HG03460 (cell line): Measurements from ENCODE around the gene BCS1L.
"Not testable (repeated sequence)": the region's sequence is repeated elsewhere in the genome, so short reads cannot be mapped to it uniquely, and the experiment has no call there.

ENCODE experiments used
- ATAC-seq: cut with Tn5 transposase; IDR thresholded peaks from one replicate; pipeline ENCODE4 v1.9.1; 2021; ENCODE audit not compliant: unreplicated experiment

BCS1L gene

GRCh38 chr2:218659988-218660358 lies 490 bp downstream of the BCS1L start:
- no peak for ATAC-seq

- ATAC-seq, result no peak
These were observed 2.9 kb downstream of the BCS1L start for GRCh38 chr2:218662377-218662776.

DNA sequence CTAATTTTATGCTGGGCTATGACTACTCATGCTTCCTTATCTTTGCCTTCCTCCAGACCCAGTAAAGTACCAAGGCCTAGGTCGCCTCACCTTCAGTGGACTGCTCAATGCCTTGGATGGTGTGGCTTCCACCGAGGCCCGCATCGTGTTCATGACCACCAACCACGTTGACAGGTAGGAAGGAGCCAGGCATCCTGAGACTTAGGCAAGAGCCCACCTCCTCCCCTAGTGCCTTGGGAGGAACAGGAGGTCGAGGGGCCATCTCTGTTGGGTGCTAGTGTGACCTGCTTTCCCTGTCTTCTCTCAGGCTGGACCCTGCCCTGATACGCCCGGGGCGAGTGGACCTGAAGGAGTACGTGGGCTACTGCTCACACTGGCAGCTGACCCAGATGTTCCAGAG lies 3.3 kb downstream of the BCS1L start:
- no peak for ATAC-seq

GRCh38 chr2:218663901-218664300 lies 4.4 kb downstream of the BCS1L start:
- no peak for ATAC-seq

DNA sequence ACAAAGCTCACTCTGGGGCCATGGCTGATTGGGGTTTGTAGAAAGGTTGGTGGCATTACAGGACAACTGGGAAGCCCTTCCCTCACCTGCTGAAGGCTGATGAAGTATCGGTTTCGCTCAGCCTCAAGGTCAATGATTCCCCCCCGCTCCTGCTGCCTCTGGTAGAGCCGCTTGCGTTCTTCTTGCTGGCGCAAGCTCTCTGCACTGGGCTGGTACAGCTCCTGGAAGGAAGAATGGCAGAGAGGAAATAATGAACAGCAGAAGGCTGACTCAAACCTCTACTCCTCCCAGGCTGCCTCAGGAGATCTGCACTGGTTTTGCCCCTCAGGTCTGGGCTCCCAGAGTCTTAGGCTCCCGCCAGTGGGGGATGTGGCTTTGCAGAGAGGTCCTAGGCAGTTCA lies 5.2 kb downstream of the BCS1L start:
- no peak for ATAC-seq

DNA sequence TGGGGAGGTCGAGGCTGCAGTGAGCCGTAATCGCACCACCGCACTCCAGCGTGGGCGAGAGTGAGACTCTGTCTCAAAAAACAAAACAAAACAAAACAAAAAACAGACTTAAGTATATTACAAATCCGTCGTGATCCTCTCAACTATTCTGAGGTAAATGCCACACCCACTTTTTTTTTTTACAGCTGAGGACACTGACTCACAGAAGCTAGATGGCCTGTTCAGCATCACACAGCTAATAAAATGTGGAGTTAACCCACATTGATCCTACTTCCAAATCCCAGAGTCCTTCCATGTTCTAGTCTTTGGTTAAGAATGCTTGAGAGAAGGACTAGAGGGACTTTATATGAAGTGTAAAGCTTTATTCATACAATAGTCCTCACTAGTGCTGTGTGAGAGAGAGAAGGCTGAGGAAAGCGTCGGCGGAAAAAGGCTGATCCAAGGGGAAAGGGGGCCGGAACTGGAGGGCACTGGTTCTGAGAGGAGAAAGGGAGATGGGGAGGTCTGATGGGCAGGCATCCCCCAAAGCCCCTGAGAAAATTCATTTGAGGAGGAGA lies 11.7 kb downstream of the BCS1L start:
- peak; percentile 5 for ATAC-seq

DNA sequence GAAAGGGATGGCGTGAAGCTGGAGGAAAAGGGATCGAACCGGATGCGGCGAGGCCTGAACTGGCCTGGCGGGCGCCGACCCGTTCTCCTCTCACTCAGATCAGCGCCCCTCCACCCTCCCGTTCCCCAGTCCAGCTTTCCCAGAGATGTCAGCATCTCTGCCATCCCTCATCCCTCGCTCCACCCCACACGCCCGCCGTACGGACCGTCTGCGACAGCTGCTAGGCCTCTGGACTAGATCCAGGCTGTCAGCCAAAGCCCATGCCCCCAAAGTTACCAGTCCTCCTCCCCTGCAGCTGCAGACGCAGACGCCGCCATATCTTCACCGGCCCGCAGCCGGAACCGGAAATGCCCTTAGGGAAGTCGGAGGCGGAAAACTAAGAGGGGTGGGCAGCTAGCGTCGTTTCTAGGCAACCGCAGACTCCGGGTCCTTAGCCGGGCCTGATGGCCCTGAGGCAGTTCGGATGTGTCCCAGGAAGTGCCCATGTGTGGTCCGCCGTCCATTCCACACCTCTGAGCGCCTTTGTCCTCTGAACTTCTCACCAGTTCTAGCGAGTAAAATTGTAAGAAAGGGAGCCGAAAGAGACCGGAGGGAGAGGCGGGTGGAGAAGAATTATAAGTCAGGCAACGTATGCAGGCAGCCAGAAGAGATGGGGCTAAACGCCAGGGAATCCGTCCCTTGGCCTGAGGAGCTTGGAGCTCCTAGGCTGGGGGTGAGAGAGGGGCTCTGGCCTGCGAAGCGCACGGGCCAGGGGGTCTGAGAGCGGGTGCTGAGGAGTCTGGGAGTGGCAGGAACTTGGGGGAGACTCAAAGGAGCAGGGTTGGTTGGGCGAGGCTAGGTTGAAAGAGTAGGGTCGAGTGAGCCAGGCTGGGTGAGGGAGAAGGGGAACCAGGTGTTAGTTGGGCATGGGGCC lies 12.4 kb downstream of the BCS1L start, which contains the start of the genes RNF25 and STK36:
TSS of gene RNF25 (minus strand) at position 349 of the 913 bp plus-strand sequence. CDS start at position 317, 32 bp downstream.
TSS of gene STK36 (plus strand) at position 433 of the 913 bp plus-strand sequence. CDS start 744 bp downstream, outside the sequence.
- ATAC-seq, result peak; percentile 94

DNA sequence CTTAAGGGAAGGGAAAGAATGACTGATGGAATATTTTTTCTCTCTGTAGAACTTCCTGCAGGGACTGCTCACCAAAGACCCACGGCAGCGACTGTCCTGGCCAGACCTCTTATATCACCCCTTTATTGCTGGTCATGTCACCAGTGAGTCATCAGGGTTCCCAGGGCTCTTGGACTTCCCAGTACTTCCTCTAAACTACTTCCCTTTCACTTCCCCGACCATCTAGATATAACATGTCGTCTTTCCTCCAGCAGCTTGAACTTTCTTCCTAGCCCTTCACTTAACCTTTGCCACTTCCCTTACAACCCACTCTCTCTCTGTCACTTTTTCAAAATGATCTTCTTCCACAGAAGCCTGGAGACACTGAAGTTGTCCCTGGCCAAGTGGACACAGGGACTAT lies 19.6 kb downstream of the BCS1L start:
- no peak for ATAC-seq

- ATAC-seq, result no peak
These were observed 20.6 kb downstream of the BCS1L start for GRCh38 chr2:218680061-218680460.

- ATAC-seq, result not testable (repeated sequence)
These were observed 28.0 kb downstream of the BCS1L start for GRCh38 chr2:218687400-218688060.

GRCh38 chr2:218691234-218691633 lies 31.8 kb downstream of the BCS1L start:
- no peak for ATAC-seq

DNA sequence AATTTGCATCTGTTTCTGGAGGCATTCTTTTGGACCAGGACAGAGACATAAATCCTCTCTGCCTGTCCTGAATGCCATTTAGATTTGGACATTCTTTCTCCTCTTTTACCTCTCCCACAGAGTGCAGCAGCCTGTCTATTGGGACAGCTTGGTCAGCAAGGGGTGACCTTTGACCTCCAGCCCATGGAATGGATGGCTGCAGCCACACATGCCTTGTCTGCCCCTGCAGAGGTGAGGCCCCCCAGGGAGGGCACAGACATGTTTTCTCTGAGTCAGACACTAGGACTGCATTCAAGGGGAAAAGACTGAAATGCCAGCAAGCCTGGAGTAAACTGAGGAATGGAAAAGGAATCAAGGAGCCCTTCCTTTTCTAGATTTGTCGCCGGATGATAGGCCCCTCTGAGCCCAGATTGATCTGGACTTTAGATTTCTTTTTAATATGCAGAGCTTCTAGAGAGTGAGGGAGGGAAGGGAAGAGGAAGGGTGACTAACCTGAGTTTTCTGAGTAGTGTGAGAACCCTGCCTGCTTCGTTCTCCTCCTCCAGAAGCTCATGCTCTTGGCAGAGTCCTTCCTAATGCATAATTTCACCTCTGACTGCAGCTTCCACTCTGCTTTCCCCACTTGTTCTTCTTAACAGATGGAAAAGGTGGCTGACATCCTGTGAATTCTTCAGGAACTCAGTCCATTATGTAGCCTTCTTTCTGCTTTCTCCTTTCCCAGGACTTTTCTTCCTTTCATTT lies 35.1 kb downstream of the BCS1L start:
- ATAC-seq, result no peak

GRCh38 chr2:218698885-218699284 lies 39.4 kb downstream of the BCS1L start:
- ATAC-seq, result no peak

DNA sequence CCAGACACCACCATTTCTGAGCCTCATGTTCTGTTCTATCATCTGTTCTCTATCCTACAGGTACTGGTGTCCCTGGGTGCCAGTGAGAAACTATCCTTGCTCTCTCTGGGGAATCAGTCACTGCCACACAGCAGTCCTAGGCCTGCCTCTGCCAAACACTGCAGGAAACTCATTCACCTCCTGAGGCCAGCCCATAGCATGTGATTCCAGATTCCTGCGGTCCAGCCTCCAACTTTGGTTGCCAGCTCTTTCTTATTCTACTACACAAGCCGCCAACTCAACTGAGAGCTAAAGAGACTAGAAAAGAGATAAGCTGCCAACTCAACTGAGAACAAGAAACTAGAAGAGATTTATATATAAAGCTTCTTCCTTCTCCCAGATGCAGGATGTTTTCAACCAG lies 42.3 kb downstream of the BCS1L start:
- ATAC-seq, result no peak

DNA sequence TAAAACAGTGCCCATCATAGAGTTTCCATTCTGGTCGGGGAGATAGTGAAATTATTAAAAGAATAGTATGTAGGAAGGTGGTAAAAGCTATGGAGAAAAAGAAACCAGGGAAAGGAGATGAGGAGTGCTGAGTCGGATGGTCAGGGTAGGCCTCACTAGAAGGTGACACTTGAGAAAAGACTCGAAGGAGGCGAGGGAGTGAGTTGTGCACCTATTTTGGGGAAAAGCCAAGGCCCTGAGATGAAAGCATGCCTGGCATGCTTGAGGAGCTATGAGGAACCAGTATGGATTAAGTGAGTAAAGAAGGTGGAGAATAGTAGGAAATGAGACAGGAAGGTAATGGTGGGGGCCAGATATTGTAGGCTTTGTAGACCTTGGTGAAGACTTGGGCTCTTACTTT lies 43.9 kb downstream of the BCS1L start:
- no peak for ATAC-seq

DNA sequence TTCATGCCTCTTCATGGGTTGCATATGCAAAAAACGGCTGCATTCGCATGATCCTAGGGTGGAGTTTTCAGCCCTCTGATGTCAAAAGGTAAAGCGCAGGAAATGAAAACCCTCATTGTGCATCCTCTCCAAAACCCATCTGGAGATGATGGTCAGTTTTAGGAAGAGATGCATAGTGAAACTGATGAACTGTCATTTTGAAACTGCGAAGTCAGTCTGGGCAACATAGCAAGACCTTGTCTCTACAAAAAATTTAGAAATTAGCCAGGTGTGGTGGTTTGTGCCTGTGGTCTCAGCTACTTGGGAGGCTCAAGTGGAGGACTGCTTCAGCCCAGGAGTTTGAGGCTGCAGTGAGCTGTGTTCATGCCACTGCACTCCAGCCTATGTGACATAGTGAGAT lies 48.6 kb downstream of the BCS1L start:
- no peak for ATAC-seq

GRCh38 chr2:218709908-218710307 lies 50.4 kb downstream of the BCS1L start:
- no peak for ATAC-seq

DNA sequence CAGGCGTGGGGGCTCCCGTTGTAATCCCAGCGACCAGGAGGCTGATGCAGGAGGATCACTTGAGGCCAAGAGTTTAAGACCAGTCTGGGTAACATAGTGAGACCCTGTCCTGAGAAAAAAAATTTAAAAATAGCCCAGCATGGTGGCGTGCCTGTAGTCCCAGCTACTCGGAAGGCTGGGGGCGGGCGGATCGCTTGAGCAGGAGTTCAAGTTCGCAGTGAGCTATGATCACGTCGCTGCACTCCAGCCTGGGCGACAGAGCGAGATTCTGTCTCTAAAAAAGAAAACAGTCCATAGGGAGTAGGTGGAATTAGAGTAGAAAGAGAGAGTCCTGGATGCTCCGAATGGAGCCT lies 50.8 kb downstream of the BCS1L start:
- ATAC-seq, result no peak

DNA sequence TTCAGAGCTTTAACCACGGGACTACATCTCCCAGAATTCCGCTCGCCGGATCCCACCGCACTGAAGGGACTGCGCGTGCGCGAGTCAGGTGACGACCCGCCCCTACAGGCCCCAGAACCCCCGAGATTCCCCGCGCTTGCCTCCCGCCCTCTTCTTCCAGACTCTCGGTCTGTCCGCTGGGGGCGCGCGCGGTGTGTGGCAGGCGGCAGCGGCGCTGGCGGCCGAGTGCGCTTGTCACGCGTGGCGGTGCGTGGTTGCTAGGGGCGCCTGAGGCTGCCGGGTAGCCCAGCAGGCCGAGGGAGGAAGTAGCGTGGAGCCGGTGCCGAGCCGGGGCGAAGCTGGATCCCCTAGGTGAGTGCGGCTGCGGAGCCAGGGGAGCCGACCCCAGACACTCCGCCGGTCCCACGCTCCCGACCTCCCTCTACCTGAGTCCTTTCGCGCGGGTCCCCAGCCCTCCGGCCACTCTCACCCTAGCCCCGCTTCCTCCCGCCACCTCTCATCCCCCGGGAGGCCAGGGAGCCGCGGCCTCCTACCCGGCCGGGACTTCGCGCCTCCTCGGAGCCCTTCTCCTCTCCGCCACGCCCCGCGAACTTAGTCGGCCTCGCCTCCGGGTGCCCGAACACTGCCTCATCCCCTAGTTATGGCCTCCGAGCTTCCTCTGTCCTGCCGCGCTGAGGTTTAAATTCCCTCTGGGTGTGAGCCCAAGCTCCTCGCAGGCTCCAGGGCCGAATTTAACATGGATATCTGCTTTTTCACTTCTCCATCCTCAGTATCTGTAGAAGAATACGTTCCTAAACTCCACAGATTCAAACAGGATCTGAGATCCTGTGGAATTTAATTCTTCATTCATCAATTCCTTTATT lies 51.4 kb downstream of the BCS1L start, which contains the start of gene TTLL4:
TSS of gene TTLL4 (plus strand) at position 149 of the 863 bp plus-strand sequence. CDS start 26,842 bp downstream, outside the sequence.
- peak; percentile 95 for ATAC-seq

- no peak for ATAC-seq
These were observed 52.1 kb downstream of the BCS1L start for GRCh38 chr2:218711550-218711929.
